KG1 (cell line): ENCODE results near the gene RPS17.
"Not testable (repeated sequence)": the region's sequence is repeated elsewhere in the genome, so short reads cannot be mapped to it uniquely, and the experiment has no call there.

Source experiments
- DNase-seq: peaks from one replicate; lab custom pipeline; 2025; lab: John Stamatoyannopoulos, UW

The RPS17 gene

DNA sequence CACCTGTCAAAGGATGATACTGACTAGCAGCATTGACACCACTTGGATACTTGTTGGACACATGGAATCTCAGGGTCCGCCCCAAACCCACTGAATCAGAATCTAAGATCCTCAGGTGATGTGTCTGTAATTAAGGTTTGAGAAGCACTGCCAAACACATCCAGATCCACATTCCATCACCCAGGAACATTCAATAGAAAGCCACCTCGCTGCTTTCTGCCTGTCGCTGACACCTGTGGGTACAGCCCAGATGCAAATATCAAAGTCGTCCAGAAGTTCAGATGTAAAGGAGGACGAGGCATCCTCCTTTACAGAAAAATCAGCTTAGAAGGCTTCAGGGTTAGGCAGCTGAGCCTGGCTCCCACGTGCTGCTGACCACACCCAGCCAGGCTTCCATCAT is 5.2 kb upstream of the RPS17 start:
- DNase-seq = no peak

- DNase-seq = no peak
These were observed 4.7 kb upstream of the RPS17 start for GRCh38 chr15:82545002-82545401.

- no peak for DNase-seq
These were observed 4.2 kb upstream of the RPS17 start for GRCh38 chr15:82544431-82544830.

DNA sequence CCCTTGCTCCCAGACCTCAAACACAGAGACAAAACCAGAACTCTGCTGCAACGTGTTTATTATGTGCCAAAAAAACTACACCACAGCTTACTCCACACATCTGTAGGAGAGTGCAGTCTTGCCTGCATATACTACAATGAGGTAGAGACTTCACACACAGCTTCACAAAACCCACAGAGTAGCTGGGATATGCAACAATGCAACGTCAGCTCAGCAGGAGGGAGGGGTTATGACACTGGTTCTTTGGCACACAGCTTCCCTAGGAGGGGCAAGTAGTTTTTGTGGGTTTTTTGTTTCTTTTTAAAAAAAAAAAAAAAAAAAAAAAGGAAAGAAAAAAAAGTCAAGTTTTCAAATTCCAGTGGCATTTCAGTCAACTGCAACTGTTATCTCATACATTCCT is 2.9 kb upstream of the RPS17 start:
- no peak for DNase-seq

- DNase-seq = no peak
These were observed 751 bp upstream of the RPS17 start for GRCh38 chr15:82540984-82541431.

GRCh38 chr15:82539691-82540054 is 584 bp downstream of the RPS17 start:
- DNase-seq = no peak

DNA sequence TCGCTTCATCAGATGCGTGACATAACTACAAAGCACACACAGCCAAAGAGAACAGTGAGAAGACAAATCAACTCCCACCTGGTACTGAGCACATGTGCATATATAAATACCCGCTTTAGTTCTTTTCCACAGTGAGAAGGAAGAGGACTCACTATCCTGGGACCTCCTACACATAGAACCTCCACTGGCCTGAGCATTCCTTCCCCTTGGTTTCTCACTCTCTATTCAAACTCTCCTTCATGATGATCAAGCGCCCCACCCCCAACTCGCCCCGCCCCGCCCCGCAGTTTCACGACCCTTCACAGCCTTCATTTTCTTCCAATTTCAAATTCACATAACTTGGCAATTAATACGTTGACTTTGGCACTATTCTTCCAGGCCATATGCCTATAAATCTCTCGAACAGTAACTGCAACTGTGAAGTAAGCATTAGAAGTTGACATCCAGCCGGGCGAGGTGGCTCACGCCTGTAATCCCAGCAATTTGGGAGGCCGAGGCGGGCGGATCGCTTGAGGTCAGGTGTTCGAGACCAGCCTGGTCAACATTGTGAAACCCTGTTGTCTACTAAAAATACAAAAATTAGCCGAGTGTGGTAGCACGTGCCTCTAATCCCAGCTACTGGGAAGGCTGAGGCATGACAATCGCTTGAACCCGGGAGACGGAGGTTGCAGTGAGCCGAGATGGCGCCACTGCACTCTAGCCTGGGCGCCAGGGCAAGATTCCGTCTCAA is 1.1 kb downstream of the RPS17 start:
- no peak for DNase-seq

- DNase-seq = no peak
These were observed 2.8 kb downstream of the RPS17 start for GRCh38 chr15:82537351-82537908.

DNA sequence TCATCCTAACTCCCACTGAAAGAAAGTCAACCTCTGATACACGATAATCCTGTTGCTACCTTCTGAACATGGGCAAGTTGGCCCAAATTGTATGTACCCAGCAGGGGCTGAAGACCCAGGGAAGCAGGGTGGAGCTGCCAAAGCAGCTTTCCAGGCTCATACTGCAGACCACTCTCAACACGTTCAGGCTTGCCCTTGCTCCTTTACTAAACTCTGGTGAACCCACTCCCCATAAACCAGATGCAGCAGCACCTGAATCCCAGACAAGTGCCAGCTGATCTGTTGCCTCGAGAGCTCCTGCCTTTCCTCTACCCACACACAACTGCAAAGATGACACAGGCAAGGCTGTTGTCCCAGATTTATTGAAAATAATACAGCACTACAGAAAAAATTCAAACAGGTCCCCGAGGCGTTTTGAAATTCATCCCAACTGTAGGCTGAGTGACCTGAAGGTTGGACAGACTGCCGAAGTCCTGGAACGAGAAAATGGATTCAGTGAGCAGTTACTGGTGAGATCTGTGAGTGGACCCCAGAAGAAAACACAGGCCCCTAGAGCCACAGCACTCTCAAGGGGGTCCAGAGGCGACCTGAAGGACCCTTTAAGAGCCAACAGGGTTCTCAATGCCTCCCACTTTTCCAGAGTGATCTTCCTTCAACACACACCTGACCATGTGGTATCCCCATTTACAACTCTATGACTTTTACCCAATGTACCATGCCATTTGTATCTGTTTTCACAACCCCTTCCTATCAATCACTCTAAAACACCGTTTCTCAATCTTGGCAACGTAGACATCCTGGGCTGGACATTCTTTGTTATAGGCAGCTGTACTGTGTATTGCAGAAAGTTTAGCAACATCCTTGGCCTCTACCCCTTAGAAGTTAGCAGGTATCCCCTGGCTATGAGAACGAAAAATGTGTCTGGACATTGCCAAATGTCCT is 3.6 kb downstream of the RPS17 start:
- DNase-seq = no peak

DNA sequence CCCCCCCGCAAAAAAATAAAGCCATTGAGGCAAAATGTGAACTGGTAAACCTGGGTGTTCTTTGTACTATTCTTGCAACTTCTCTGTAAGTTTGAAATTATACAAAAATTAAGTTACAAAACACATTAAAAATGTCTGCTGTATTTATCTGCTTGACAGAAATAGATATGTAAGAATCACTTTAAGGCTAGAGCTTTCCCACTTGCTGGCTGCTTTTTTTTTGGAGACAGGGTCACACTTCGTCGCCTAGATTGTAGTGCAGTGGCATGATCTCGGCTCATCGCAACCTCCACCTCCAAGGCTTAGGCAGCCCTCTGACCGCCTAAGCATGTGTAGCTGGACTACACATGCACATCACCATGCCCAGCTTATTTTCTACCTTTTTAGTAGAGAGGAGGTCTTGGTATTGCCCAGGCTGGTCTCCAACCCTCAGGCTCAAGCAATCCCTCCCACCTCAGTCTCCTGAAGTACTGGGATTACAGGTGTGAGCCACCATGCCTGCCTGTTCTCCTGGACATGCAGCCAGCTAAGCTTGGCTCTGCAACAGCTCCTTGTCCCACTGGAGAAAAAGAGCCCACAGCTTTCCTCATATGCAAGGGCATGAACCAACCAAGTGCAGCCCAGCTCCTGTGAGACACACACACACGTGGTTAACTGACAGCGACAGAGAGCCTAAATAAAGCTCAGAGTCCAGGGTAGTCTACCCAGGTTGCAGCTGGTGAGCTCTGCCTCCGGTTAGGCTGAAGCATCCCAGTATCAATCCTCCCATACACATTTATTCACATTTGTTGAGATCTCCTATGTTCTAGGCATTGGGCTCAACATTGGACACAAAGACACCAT is 4.5 kb downstream of the RPS17 start:
- no peak for DNase-seq

- DNase-seq = not testable (repeated sequence)
These were observed 5.1 kb downstream of the RPS17 start for GRCh38 chr15:82535151-82535550.

DNA sequence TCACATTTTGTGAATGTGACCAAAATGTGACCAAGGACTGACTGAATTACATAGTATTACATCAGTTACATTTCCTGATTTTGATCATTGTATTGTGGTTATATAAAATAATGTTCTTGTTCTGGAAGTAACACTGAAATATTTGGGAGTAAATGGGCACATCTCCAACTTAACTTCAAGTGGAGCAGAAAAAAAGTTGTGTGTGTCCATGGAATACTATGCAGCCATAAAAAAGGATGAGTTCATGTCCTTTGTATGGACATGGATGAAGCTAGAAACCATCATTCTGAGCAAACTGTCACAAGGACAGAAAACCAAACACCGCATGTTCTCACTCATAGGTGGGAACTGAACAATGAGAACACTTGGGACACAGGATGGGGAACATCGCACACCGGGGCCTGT is 5.8 kb downstream of the RPS17 start:
- DNase-seq = not testable (repeated sequence)

DNA sequence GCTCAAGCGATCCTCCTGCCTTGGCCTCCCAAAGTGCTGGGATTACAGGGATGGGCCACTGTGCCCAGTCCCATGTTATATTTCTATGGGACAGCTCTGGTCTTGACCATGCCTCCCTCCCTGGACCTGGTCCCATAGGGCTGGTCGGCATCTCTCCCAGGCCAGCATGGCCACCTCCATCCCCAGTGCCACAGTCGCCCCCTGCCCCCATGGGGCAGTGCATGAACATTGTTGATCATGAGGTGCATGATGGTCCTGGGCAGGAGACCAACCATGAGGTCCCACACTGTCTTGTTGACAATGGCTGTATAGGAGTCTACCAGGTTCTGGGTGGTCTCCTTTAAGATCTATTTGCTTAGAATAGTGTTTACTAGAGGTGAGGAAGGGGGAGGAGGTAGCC is 6.5 kb downstream of the RPS17 start:
- no peak for DNase-seq

- DNase-seq = no peak
These were observed 7.2 kb downstream of the RPS17 start for GRCh38 chr15:82532991-82533481.

DNA sequence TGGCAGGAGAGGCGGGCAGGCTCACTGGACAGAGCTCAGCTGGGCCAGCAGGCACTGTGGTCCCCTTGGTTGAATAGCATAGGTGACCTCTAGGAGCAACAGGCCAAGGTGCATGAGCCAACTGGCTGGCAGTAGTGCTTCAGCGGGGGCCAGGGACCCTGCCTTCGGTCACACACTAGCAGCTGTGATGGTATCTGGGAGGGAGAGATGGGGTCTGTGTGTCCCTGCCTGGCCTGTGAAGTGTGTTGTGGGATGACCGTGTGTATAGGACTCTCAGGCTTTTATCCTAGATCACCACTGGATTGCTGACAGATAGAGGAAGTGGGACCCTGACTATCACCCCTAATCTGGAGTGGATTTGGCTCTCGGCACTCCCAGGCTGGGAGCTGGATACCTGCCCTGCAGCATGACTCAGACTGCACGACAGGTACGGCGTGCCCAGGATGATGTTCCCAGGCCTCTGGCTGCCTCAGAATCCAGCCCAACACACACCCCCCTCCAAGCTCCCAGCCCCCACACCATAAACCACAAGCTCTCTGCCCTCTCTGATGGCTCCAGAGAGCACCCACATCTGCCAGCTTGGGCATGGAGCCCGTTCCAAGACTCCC is 7.8 kb downstream of the RPS17 start:
- DNase-seq = no peak

DNA sequence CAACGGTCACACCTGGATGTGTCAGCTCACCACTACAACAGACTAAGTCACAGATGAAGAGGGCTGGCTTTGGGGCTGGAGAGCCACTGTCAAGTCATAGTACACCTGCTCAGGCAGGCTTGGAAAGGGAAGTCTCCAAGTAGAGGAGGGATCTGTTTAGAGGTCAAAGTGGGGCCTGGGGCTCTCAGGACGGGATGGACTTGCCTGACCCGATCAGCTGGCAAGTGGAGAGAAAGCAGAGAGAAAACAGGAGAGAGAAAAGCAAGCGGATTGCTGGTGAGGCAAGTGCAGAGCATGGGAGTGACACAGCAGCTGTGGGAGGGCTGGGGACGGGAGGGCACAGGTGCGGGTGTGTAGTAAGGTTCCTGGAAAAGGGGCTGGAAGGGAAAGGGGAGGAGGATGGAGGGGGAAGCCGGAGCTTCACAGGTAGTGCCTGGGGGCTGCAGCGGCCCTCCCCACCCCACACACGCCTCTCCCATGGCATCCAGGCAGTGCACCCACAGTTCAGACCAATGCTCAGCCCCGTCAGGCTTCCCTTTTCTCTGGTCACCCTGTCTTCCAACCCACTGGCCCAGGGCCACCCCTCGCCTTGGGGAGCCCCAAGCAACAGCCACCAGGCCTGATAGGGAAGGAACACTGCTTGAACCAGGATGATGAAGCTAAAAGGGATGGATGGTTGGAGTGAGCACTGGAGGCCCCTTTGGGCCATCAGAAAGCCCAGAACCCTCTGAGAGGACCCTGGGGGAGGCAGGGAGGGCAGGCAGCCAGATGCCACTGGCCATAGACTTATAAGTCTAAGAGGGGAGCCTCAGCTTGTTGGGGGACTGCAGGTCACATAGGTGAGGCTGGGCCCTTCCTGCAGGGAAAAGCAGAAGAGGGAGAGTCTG is 8.5 kb downstream of the RPS17 start:
- DNase-seq = no peak

- no peak for DNase-seq
These were observed 9.5 kb downstream of the RPS17 start for GRCh38 chr15:82530606-82531379.

DNA sequence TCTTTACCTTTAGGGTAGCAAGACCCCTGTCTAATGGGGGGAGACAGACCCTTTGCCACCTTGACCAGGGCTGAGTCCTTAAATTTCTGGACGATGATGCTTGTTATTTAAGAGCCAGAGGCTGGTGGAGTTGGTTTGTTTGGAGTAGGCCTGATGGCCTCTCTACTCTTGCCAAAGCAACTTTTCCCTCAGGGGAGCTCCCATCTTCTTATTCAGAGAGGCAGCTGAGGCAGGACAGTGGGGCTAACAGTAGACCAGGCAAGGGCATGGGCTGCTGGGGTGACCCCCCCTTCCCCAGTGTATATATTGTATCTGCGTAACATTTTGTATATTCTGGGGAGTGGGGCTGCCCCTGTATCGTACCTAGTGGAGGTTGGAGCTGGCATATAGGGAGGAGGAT is 10.3 kb downstream of the RPS17 start:
- DNase-seq = no peak

GRCh38 chr15:82513587-82513986 is 26.7 kb downstream of the RPS17 start:
- DNase-seq = not testable (repeated sequence)

DNA sequence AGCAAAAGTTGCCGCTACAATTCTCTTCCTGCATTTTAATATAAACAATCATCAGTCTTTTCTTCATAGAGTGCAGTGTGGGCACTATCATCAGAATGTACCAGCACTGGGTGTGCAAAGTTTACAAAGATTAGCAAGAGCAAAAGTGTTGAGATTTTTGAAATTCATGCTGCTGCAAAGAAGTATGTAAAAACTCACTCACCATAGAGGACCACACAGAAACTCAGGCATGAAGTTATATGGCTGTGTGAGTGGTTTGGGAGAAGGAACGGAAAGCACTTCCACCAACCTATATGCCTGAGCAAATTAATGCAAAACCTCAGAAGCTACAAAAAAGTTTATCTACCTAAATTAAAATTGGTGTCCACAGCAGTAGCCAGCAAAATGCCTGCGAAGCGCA is 32.6 kb downstream of the RPS17 start:
- not testable (repeated sequence) for DNase-seq
